OCI-LY3 (cell line): ENCODE data around the gene ST6GALNAC1.

Experiments
- H2AFZ ChIP-seq: fragments of 200-600, 300-600 bp; shearing (Covaris generic); 2 replicates; pipeline ENCODE4 v1.6.0; 2014; ENCODE audit warnings: antibody characterized with exemption, low read depth, low read length
- H3K27ac ChIP-seq: fragments of 200-600, 300-600 bp; sonication (generic); 2 replicates; pipeline ENCODE4 v1.5.1; 2014; ENCODE audit warnings: mild to moderate bottlenecking, low read length, moderate library complexity, mixed read lengths
- H3K27me3 ChIP-seq: fragments of 200-600, 300-600 bp; sonication (generic); 2 replicates; pipeline ENCODE4 v1.6.1; 2014; ENCODE audit warnings: low read depth, low read length, mixed read lengths
- H3K36me3 ChIP-seq: fragments of 200-600, 300-600 bp; sonication (generic); replicated peaks from 2 replicates; pipeline ENCODE3; 2014; ENCODE audit warnings: low read depth, low read length, mixed read lengths
- H3K4me1 ChIP-seq: fragments of 300-600, 200-600 bp; sonication (generic); 2 replicates; pipeline ENCODE4 v1.6.1; 2014; ENCODE audit warnings: low read length, mixed read lengths
- H3K4me2 ChIP-seq: fragments of 200-600, 300-600 bp; sonication (generic); 2 replicates; pipeline ENCODE4 v1.6.1; 2014; ENCODE audit warnings: low read length, mixed read lengths
- H3K4me3 ChIP-seq: fragments of 300-600, 200-600 bp; sonication (generic); 2 replicates; pipeline ENCODE4 v1.5.1; 2014; ENCODE audit warnings: antibody characterized with exemption, mild to moderate bottlenecking, low read length, moderate library complexity
- H3K79me2 ChIP-seq: fragments of 300-600, 200-600 bp; shearing (Covaris generic); 2 replicates; pipeline ENCODE4 v1.6.1; 2014; ENCODE audit warnings: mild to moderate bottlenecking, low read length, mixed read lengths
- H3K9ac ChIP-seq: fragments of 300-600, 200-600 bp; shearing (Covaris generic); 2 replicates; pipeline ENCODE4 v1.6.0; 2014; ENCODE audit warnings: mild to moderate bottlenecking, low read length, moderate library complexity
- H3K9me3 ChIP-seq: fragments of 200-600, 300-600 bp; shearing (Covaris generic); 2 replicates; pipeline ENCODE4 v1.6.1; 2014; ENCODE audit warnings: low read length, mixed read lengths; ENCODE audit not compliant: insufficient read depth
- H4K20me1 ChIP-seq: fragments of 200-600, 300-600 bp; sonication (generic); 2 replicates; pipeline ENCODE4 v1.6.1; 2016; ENCODE audit warnings: low read length, mixed read lengths; ENCODE audit not compliant: insufficient read depth
- EZH2phosphoT487 ChIP-seq: fragments of 200-600 bp; shearing (Covaris generic); IDR thresholded peaks from 2 replicates; pipeline ENCODE4 v1.6.1; 2018; ENCODE audit warnings: antibody characterized with exemption, mixed run types, low read depth
- TF ChIP-seq, protein P1 (sequence below): fragments of 200-600, 300-600 bp; sonication (generic); IDR thresholded peaks from 2 replicates; pipeline ENCODE4 v1.5.1; 2014; ENCODE audit warnings: antibody characterized with exemption, low read length, low read depth

ST6GALNAC1 gene

DNA sequence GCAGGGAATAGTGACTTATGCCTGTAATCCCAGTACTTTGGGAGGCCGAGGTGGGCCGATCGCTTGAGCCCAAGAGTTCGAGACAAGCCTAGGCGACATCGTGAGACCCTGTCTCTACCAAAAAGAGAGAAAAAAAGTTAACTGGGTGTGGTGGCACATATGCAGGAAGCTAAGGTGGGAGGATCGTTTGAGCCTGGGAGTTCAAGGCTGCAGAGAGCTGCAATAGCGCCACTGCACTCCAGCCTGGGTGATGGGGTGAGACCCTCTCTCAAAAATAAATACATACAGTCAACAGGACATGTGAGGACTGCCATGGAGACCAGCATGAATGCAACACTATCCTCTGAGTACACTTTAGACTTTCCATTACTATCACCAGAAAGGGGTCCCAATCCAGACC lies 42.5 kb downstream of the ST6GALNAC1 start:
- Histone ChIP-seq H3K79me2 (no peaks in the 10 kb centered on the region), H3K27ac (no peak overlapping the region)

DNA sequence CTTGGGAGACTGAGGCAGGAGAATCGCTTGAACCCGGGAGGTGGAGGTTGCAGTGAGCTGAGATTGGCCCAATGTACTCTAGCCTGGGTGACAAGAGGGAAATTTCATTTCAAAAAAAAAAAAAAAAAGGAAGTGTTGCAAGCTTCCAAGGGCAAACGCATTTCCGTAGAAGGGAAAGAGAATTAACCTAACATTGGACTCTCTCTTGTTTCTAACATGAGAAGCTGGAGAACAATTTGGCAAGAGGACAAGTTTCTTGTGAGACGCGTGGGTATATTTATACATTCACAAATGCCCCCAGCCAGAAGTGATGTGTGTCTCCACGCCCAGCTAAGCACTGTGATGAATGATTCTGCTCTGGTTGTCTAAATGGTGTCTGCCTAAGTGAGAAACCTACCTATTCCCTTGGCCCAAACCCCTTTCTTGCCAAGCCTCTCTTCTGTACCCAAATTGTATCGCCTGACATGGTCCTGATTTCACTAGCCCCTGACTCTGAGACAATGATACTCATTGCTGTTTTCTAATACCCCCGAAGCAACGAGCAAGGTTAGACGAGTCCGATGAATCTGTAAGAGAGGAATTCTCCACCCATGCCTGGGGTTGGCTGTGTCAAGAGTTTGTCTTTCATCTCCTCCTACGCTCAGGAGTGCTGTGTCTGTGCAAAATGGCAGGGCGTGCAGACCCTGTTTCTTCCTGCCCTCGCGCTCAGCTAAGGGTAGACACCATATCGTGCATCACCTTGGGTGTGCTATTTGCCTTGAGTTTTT lies 43.7 kb downstream of the ST6GALNAC1 start:
- H3K9ac ChIP-seq = no peak overlapping the region
- H3K4me1 ChIP-seq = peaks cover 4% of the 10 kb centered on the region; the same call in 1 of the 2 replicates
- H3K79me2 ChIP-seq = no peaks in the 10 kb centered on the region
- no peaks in the 10 kb centered on the region for H3K9me3 ChIP-seq
- no peak overlapping the region for H3K27ac ChIP-seq
- peaks cover 6% of the 10 kb centered on the region; the same call in 1 of the 2 replicates for H3K27me3 ChIP-seq
- H3K36me3 ChIP-seq = no peaks in the 10 kb centered on the region
- no peaks in the 10 kb centered on the region for H4K20me1 ChIP-seq
- no peak for TF ChIP-seq EZH2phosphoT487
- TF ChIP-seq, protein P1, sequence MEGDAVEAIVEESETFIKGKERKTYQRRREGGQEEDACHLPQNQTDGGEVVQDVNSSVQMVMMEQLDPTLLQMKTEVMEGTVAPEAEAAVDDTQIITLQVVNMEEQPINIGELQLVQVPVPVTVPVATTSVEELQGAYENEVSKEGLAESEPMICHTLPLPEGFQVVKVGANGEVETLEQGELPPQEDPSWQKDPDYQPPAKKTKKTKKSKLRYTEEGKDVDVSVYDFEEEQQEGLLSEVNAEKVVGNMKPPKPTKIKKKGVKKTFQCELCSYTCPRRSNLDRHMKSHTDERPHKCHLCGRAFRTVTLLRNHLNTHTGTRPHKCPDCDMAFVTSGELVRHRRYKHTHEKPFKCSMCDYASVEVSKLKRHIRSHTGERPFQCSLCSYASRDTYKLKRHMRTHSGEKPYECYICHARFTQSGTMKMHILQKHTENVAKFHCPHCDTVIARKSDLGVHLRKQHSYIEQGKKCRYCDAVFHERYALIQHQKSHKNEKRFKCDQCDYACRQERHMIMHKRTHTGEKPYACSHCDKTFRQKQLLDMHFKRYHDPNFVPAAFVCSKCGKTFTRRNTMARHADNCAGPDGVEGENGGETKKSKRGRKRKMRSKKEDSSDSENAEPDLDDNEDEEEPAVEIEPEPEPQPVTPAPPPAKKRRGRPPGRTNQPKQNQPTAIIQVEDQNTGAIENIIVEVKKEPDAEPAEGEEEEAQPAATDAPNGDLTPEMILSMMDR = no peak
- H3K4me2 ChIP-seq = no peak overlapping the region
- H2AFZ ChIP-seq = no peak overlapping the region
- H3K4me3 ChIP-seq = no peak overlapping the region

More for the DNA sequence above, 42.5 kb downstream of the ST6GALNAC1 start:
- Histone ChIP-seq H3K36me3 (no peaks in the 10 kb centered on the region), H3K4me3 (no peak overlapping the region), H3K9ac (no peak overlapping the region), H3K27me3 (peaks cover 6% of the 10 kb centered on the region), H3K4me1 (peaks cover 4% of the 10 kb centered on the region; the same call in 1 of the 2 replicates), H3K4me2 (no peak overlapping the region), H2AFZ (no peak overlapping the region), H4K20me1 (no peaks in the 10 kb centered on the region), H3K9me3 (no peaks in the 10 kb centered on the region)
- TF ChIP-seq, protein P1 = no peak
- no peak for TF ChIP-seq EZH2phosphoT487

DNA sequence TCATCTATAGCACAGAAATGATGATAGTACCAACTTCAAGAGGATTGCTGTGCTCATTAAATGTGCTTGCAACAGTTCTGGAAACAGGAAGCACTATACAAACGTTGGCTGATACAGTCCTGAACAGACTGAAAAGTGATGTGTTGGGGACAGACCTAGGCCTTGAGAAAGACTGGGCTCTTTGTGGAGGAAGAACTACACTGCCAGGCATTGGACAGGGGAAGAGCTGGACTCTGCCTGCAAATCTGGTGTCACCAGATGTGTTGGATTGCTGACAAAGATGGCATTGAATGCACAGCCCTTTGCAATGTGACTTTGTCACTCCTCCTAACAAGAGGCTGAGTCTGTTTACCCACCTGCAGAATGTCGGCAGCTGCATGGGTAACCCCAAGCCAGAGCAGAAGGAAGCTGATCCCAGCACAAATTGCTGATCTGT lies 45.5 kb downstream of the ST6GALNAC1 start:
- Histone ChIP-seq H3K27ac (no peak overlapping the region), H3K4me3 (no peak overlapping the region), H2AFZ (no peak overlapping the region), H3K4me1 (peaks cover 4% of the 10 kb centered on the region; the same call in 1 of the 2 replicates), H4K20me1 (no peaks in the 10 kb centered on the region), H3K9ac (no peak overlapping the region), H3K36me3 (no peaks in the 10 kb centered on the region), H3K27me3 (peaks cover 6% of the 10 kb centered on the region; the same call in 1 of the 2 replicates), H3K4me2 (no peak overlapping the region), H3K79me2 (no peaks in the 10 kb centered on the region), H3K9me3 (no peaks in the 10 kb centered on the region)
- TF ChIP-seq EZH2phosphoT487 = no peak
- TF ChIP-seq, protein P1 = no peak

DNA sequence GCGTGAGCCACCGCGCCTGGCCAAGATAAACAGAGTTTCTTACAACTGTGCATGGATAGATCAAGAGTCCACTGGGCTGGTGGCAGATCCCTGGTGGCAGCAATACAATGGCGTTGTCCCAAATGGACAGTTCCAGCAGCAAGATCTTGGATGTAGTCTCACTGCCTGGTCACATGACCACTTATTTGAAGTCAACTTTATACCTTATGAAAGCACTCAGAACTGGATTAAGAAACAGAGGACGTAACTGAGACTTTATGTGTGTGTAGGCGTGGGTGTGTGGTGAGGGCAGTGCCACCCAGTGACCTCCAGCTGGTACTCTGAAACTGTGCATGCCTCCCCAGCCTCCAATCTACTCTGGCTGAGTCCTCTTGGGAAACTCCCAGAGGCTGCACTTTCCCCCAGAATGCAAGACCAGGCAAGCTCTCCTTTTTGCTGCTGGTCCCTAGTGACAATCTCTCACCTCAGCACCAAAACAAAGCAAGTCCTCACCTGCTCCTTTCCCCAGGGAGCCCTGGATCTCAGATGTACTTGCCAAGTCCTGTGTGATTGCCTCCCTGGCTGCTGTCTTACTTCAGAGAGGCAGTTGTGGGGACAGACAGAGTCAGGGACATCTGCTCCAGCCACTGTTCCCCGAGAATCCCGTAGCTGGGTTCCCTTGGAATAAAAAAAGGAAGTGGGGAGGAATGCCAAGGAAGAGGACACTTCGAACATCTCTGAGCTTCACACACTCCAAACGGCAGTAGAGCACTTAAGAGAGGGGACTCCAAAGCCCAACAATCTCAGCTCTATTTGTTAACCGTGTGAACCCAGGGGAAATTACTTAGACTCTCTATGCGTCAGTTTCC lies 46.2 kb downstream of the ST6GALNAC1 start:
- H3K4me3 ChIP-seq = no peak overlapping the region
- TF ChIP-seq EZH2phosphoT487 = no peak
- TF ChIP-seq, protein P1 = no peak
- H3K27me3 ChIP-seq = peaks cover 6% of the 10 kb centered on the region; the same call in 1 of the 2 replicates
- H2AFZ ChIP-seq = no peak overlapping the region
- no peaks in the 10 kb centered on the region for H3K4me1 ChIP-seq
- H3K36me3 ChIP-seq = no peaks in the 10 kb centered on the region
- no peaks in the 10 kb centered on the region for H3K9me3 ChIP-seq
- no peak overlapping the region for H3K9ac ChIP-seq
- no peak overlapping the region for H3K4me2 ChIP-seq
- H3K27ac ChIP-seq = no peak overlapping the region
- H4K20me1 ChIP-seq = no peaks in the 10 kb centered on the region
- no peaks in the 10 kb centered on the region for H3K79me2 ChIP-seq
